HEK293 (cell line): Measurements from ENCODE around the gene CEND1.

Experiments
- CTCF ChIA-PET: fragments of 350-600 bp; formaldehyde crosslinking; extraction: SDS; loops from one replicate; lab custom pipeline; 2021; ENCODE audit warnings: antibody characterized with exemption; lab: Yijun Ruan, JAX
- POLR2A ChIA-PET: fragments of 300-600 bp; formaldehyde crosslinking; extraction: SDS; loops from one replicate; lab custom pipeline; 2020; ENCODE audit warnings: antibody characterized with exemption, inconsistent platforms; lab: Yijun Ruan, JAX
- H3K27ac ChIP-seq: fragments of 200-500 bp; sonication (Bioruptor generic); 2 replicates; pipeline ENCODE4 v1.5.1; 2014; ENCODE audit warnings: low read depth, low read length, control low read depth, inconsistent platforms; ENCODE audit errors: extremely low read depth
- H3K36me3 ChIP-seq, 2 experiments: fragments of 200-500 bp in 1 of 2; sonication (Bioruptor generic) in 1 of 2; 1 replicate in 1 of 2; 2 replicates in 1 of 2; pipeline ENCODE4 v1.5.1; 2014 to 2017; ENCODE audit warnings: inconsistent platforms in 2 of 2, low read length in 2 of 2; ENCODE audit not compliant: control insufficient read depth in 2 of 2, insufficient read depth in 1 of 2
- H3K4me1 ChIP-seq: fragments of 200-500 bp; sonication (Bioruptor generic); 2 replicates; pipeline ENCODE4 v1.5.1; 2014; ENCODE audit warnings: mild to moderate bottlenecking, low read length, inconsistent platforms; ENCODE audit not compliant: control insufficient read depth, insufficient read depth
- H3K4me3 ChIP-seq: 2 replicates; pipeline ENCODE4 v1.5.1; 2011; ENCODE audit warnings: low read depth, mild to moderate bottlenecking, control low read depth, low read length, moderate library complexity
- H3K9me3 ChIP-seq: fragments of 200-500 bp; sonication (Bioruptor generic); 2 replicates; pipeline ENCODE4 v1.5.1; 2014; ENCODE audit warnings: low read depth, low read length, inconsistent platforms; ENCODE audit not compliant: control insufficient read depth, insufficient read depth
- FEZF1 ChIP-seq: fragments of 450-650 bp; formaldehyde crosslinking; IDR thresholded peaks from 2 replicates; pipeline ENCODE4 v1.5.1; 2016; ENCODE audit warnings: missing biosample characterization, missing genetic modification characterization
- KLF7 ChIP-seq: fragments of 450-650 bp; formaldehyde crosslinking; IDR thresholded peaks from 2 replicates; pipeline ENCODE4 v1.5.1; 2016; ENCODE audit warnings: missing biosample characterization, missing genetic modification characterization, borderline replicate concordance
- KLF9 ChIP-seq: fragments of 450-650 bp; formaldehyde crosslinking; IDR thresholded peaks from 2 replicates; pipeline ENCODE4 v1.5.1; 2016; ENCODE audit warnings: missing biosample characterization, missing genetic modification characterization, low read depth
- OVOL3 ChIP-seq: fragments of 450-650 bp; formaldehyde crosslinking; IDR thresholded peaks from 2 replicates; pipeline ENCODE4 v1.5.1; 2016; ENCODE audit warnings: missing biosample characterization, missing genetic modification characterization
- SALL2 ChIP-seq: fragments of 450-650 bp; formaldehyde crosslinking; IDR thresholded peaks from 2 replicates; pipeline ENCODE4 v1.5.0; 2017; ENCODE audit warnings: missing biosample characterization, mild to moderate bottlenecking, missing genetic modification characterization, borderline replicate concordance
- SCRT2 ChIP-seq: fragments of 450-650 bp; formaldehyde crosslinking; IDR thresholded peaks from 2 replicates; pipeline ENCODE4 v1.5.1; 2016; ENCODE audit warnings: missing biosample characterization, missing genetic modification characterization
- SP2 ChIP-seq: fragments of 450-650 bp; formaldehyde crosslinking; IDR thresholded peaks from 2 replicates; pipeline ENCODE4 v1.5.1; 2016; ENCODE audit warnings: missing biosample characterization, missing genetic modification characterization
- SP3 ChIP-seq: fragments of 450-650 bp; formaldehyde crosslinking; IDR thresholded peaks from 2 replicates; pipeline ENCODE4 v1.5.1; 2016; ENCODE audit warnings: missing biosample characterization, missing genetic modification characterization
- ZBTB6 ChIP-seq: fragments of 450-650 bp; formaldehyde crosslinking; IDR thresholded peaks from 2 replicates; pipeline ENCODE4 v1.5.1; 2017; ENCODE audit warnings: missing biosample characterization, missing genetic modification characterization
- ZEB2 ChIP-seq: fragments of 450-650 bp; formaldehyde crosslinking; IDR thresholded peaks from 2 replicates; pipeline ENCODE4 v1.5.1; 2016; ENCODE audit warnings: missing biosample characterization, missing genetic modification characterization
- ZFP3 ChIP-seq: fragments of 450-650 bp; formaldehyde crosslinking; IDR thresholded peaks from 2 replicates; pipeline ENCODE4 v1.5.1; 2016; ENCODE audit warnings: low read depth, missing biosample characterization, missing genetic modification characterization
- ZIC2 ChIP-seq: fragments of 450-650 bp; formaldehyde crosslinking; IDR thresholded peaks from 2 replicates; pipeline ENCODE4 v1.5.1; 2016; ENCODE audit warnings: missing biosample characterization, missing genetic modification characterization
- ZNF146 ChIP-seq: fragments of 450-650 bp; formaldehyde crosslinking; IDR thresholded peaks from 2 replicates; pipeline ENCODE4 v1.5.1; 2016; ENCODE audit warnings: missing biosample characterization, missing genetic modification characterization
- ZNF184 ChIP-seq: fragments of 450-650 bp; IDR thresholded peaks from 2 replicates; pipeline ENCODE4 v1.5.1; 2018; ENCODE audit warnings: missing biosample characterization, mild to moderate bottlenecking, missing genetic modification characterization
- ZNF292 ChIP-seq: fragments of 450-650 bp; formaldehyde crosslinking; IDR thresholded peaks from 2 replicates; pipeline ENCODE4 v1.5.1; 2016; ENCODE audit warnings: low read depth, missing biosample characterization, missing genetic modification characterization, borderline replicate concordance
- ZNF514 ChIP-seq: fragments of 450-650 bp; formaldehyde crosslinking; IDR thresholded peaks from 2 replicates; pipeline ENCODE4 v1.5.1; 2016; ENCODE audit warnings: missing biosample characterization, missing genetic modification characterization
- ZNF521 ChIP-seq: fragments of 450-650 bp; formaldehyde crosslinking; IDR thresholded peaks from 2 replicates; pipeline ENCODE4 v1.5.1; 2017; ENCODE audit warnings: missing biosample characterization, mild to moderate bottlenecking, missing genetic modification characterization
- ZNF596 ChIP-seq: fragments of 450-650 bp; IDR thresholded peaks from 2 replicates; pipeline ENCODE4 v1.5.0; 2018; ENCODE audit warnings: missing biosample characterization, mild to moderate bottlenecking, missing genetic modification characterization, moderate library complexity
- ZNF621 ChIP-seq: fragments of 450-650 bp; formaldehyde crosslinking; IDR thresholded peaks from 2 replicates; pipeline ENCODE4 v1.5.1; 2017; ENCODE audit warnings: missing biosample characterization, missing genetic modification characterization
- ZNF623 ChIP-seq: fragments of 450-650 bp; formaldehyde crosslinking; IDR thresholded peaks from 2 replicates; pipeline ENCODE4 v1.5.1; 2016; ENCODE audit warnings: missing biosample characterization, missing genetic modification characterization
- ZNF664 ChIP-seq: fragments of 450-650 bp; formaldehyde crosslinking; IDR thresholded peaks from 2 replicates; pipeline ENCODE4 v1.5.1; 2016; ENCODE audit warnings: missing biosample characterization, missing genetic modification characterization
- ZNF670 ChIP-seq: fragments of 450-650 bp; formaldehyde crosslinking; IDR thresholded peaks from 2 replicates; pipeline ENCODE4 v1.5.1; 2016; ENCODE audit warnings: missing biosample characterization, missing genetic modification characterization, low read depth
- ZNF707 ChIP-seq: fragments of 450-650 bp; formaldehyde crosslinking; IDR thresholded peaks from 2 replicates; pipeline ENCODE4 v1.5.1; 2016; ENCODE audit warnings: missing biosample characterization, missing genetic modification characterization
- ZNF76 ChIP-seq: fragments of 450-650 bp; formaldehyde crosslinking; IDR thresholded peaks from 2 replicates; pipeline ENCODE4; 2016; ENCODE audit warnings: low read depth, missing biosample characterization, missing genetic modification characterization, borderline replicate concordance
- ZNF792 ChIP-seq: fragments of 450-650 bp; formaldehyde crosslinking; IDR thresholded peaks from 2 replicates; pipeline ENCODE4 v1.5.1; 2016; ENCODE audit warnings: missing biosample characterization, missing genetic modification characterization
- ZSCAN23 ChIP-seq: fragments of 450-650 bp; formaldehyde crosslinking; IDR thresholded peaks from 2 replicates; pipeline ENCODE4 v1.5.1; 2016; ENCODE audit warnings: missing biosample characterization, missing genetic modification characterization
- TF ChIP-seq, protein P1 (sequence below): fragments of 450-650 bp; formaldehyde crosslinking; IDR thresholded peaks from 2 replicates; pipeline ENCODE4 v1.5.1; 2016; ENCODE audit warnings: missing biosample characterization, missing genetic modification characterization
- TF ChIP-seq, protein P2 (sequence below): fragments of 450-650 bp; formaldehyde crosslinking; IDR thresholded peaks from 2 replicates; pipeline ENCODE4 v1.5.1; 2016; ENCODE audit warnings: missing biosample characterization, missing genetic modification characterization
- TF ChIP-seq, protein P3 (sequence below): fragments of 450-650 bp; formaldehyde crosslinking; IDR thresholded peaks from 2 replicates; pipeline ENCODE4 v1.5.1; 2017; ENCODE audit warnings: missing biosample characterization, missing genetic modification characterization
- TF ChIP-seq, protein P4 (sequence below): fragments of 450-650 bp; formaldehyde crosslinking; IDR thresholded peaks from 2 replicates; pipeline ENCODE4 v1.5.1; 2016; ENCODE audit warnings: missing biosample characterization, missing genetic modification characterization, low read depth
- TF ChIP-seq, protein P5 (sequence below): fragments of 450-650 bp; formaldehyde crosslinking; IDR thresholded peaks from 2 replicates; pipeline ENCODE4 v1.5.1; 2017; ENCODE audit warnings: missing biosample characterization, missing genetic modification characterization

The CEND1 gene

GRCh38 chr11:789943-790342 is at the start of gene CEND1:
Gene CEND1 (minus strand): TSS chr11:790090. CDS start chr11:788576, 1,514 bp downstream.
- H3K36me3 ChIP-seq, result peaks cover 0 to 42% of the 10 kb centered on the region in 2 experiments; a peak in 1 of 3 replicates
- no peaks in the 10 kb centered on the region for H3K9me3 ChIP-seq
- H3K4me3 ChIP-seq, result no peak within 1 kb of the TSS
- H3K27ac ChIP-seq, result no peak within 1 kb of the TSS
- ChIA-PET CTCF (interaction anchor here (0.9 kb wide), 1 partner anchor 33 kb away, joined by 3 read pairs; no protein-coding TSS in a partner anchor), POLR2A (interaction anchor here (0.6 to 2.2 kb wide), 10 partner anchors 10 to 94 kb away, joined by 3 to 11 read pairs (median 5); partner anchors contain the start of genes CRACR2B, GATD1, PNPLA2 and TALDO1)
- H3K4me1 ChIP-seq, result no peaks in the 10 kb centered on the region
- TF ChIP-seq ZNF521 (tag by site-specific recombination) (no peak), ZNF292 (tag by site-specific recombination) (no peak), ZNF707 (no peak), ZNF621 (tag by site-specific recombination) (no peak), ZSCAN23 (tag by site-specific recombination) (no peak), ZFP3 (tag by site-specific recombination) (no peak), ZEB2 (tag by site-specific recombination) (no peak), ZNF623 (tag by site-specific recombination) (no peak), ZNF664 (tag by site-specific recombination) (no peak), ZNF596 (no peak), OVOL3 (no peak), ZNF184 (no peak), ZBTB6 (tag by site-specific recombination) (no peak), ZIC2 (tag by site-specific recombination) (no peak), SP3 (tag by site-specific recombination) (peak; percentile 75), KLF7 (tag by site-specific recombination) (peak; percentile 27; the same call in 1 of the 2 replicates), FEZF1 (tag by site-specific recombination) (no peak), SALL2 (tag by site-specific recombination) (no peak), SCRT2 (no peak), ZNF146 (tag by site-specific recombination) (no peak), KLF9 (tag by site-specific recombination) (peak; percentile 82), SP2 (tag by site-specific recombination) (peak; percentile 66), ZNF792 (tag by site-specific recombination) (no peak), ZNF514 (no peak), ZNF76 (tag by site-specific recombination) (peak; percentile 88), ZNF670 (no peak)
- TF ChIP-seq, protein P1, sequence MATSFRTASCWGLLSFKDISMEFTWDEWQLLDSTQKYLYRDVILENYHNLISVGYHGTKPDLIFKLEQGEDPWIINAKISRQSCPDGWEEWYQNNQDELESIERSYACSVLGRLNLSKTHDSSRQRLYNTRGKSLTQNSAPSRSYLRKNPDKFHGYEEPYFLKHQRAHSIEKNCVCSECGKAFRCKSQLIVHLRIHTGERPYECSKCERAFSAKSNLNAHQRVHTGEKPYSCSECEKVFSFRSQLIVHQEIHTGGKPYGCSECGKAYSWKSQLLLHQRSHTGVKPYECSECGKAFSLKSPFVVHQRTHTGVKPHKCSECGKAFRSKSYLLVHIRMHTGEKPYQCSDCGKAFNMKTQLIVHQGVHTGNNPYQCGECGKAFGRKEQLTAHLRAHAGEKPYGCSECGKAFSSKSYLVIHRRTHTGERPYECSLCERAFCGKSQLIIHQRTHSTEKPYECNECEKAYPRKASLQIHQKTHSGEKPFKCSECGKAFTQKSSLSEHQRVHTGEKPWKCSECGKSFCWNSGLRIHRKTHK (tag by site-specific recombination), result no peak
- TF ChIP-seq, protein P2, sequence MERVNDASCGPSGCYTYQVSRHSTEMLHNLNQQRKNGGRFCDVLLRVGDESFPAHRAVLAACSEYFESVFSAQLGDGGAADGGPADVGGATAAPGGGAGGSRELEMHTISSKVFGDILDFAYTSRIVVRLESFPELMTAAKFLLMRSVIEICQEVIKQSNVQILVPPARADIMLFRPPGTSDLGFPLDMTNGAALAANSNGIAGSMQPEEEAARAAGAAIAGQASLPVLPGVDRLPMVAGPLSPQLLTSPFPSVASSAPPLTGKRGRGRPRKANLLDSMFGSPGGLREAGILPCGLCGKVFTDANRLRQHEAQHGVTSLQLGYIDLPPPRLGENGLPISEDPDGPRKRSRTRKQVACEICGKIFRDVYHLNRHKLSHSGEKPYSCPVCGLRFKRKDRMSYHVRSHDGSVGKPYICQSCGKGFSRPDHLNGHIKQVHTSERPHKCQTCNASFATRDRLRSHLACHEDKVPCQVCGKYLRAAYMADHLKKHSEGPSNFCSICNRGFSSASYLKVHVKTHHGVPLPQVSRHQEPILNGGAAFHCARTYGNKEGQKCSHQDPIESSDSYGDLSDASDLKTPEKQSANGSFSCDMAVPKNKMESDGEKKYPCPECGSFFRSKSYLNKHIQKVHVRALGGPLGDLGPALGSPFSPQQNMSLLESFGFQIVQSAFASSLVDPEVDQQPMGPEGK (tag by site-specific recombination), result no peak
- TF ChIP-seq, protein P3, sequence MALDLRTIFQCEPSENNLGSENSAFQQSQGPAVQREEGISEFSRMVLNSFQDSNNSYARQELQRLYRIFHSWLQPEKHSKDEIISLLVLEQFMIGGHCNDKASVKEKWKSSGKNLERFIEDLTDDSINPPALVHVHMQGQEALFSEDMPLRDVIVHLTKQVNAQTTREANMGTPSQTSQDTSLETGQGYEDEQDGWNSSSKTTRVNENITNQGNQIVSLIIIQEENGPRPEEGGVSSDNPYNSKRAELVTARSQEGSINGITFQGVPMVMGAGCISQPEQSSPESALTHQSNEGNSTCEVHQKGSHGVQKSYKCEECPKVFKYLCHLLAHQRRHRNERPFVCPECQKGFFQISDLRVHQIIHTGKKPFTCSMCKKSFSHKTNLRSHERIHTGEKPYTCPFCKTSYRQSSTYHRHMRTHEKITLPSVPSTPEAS (tag by site-specific recombination), result no peak
- TF ChIP-seq, protein P4, sequence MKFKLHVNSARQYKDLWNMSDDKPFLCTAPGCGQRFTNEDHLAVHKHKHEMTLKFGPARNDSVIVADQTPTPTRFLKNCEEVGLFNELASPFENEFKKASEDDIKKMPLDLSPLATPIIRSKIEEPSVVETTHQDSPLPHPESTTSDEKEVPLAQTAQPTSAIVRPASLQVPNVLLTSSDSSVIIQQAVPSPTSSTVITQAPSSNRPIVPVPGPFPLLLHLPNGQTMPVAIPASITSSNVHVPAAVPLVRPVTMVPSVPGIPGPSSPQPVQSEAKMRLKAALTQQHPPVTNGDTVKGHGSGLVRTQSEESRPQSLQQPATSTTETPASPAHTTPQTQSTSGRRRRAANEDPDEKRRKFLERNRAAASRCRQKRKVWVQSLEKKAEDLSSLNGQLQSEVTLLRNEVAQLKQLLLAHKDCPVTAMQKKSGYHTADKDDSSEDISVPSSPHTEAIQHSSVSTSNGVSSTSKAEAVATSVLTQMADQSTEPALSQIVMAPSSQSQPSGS, result no peak
- TF ChIP-seq, protein P5, sequence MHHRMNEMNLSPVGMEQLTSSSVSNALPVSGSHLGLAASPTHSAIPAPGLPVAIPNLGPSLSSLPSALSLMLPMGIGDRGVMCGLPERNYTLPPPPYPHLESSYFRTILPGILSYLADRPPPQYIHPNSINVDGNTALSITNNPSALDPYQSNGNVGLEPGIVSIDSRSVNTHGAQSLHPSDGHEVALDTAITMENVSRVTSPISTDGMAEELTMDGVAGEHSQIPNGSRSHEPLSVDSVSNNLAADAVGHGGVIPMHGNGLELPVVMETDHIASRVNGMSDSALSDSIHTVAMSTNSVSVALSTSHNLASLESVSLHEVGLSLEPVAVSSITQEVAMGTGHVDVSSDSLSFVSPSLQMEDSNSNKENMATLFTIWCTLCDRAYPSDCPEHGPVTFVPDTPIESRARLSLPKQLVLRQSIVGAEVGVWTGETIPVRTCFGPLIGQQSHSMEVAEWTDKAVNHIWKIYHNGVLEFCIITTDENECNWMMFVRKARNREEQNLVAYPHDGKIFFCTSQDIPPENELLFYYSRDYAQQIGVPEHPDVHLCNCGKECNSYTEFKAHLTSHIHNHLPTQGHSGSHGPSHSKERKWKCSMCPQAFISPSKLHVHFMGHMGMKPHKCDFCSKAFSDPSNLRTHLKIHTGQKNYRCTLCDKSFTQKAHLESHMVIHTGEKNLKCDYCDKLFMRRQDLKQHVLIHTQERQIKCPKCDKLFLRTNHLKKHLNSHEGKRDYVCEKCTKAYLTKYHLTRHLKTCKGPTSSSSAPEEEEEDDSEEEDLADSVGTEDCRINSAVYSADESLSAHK (tag by site-specific recombination), result no peak
